ENCODE data around the gene ABCC2. TPM values are rescaled to one million over a fixed set of nuclear protein-coding genes. Genes with fewer than 3 reads are reported as not detected.

ABCC2 gene
- total and polyA plus RNA-seq, 7 donors: 0.41 to 3.9 (median 1.3) TPM; not detected in 1

DNA sequence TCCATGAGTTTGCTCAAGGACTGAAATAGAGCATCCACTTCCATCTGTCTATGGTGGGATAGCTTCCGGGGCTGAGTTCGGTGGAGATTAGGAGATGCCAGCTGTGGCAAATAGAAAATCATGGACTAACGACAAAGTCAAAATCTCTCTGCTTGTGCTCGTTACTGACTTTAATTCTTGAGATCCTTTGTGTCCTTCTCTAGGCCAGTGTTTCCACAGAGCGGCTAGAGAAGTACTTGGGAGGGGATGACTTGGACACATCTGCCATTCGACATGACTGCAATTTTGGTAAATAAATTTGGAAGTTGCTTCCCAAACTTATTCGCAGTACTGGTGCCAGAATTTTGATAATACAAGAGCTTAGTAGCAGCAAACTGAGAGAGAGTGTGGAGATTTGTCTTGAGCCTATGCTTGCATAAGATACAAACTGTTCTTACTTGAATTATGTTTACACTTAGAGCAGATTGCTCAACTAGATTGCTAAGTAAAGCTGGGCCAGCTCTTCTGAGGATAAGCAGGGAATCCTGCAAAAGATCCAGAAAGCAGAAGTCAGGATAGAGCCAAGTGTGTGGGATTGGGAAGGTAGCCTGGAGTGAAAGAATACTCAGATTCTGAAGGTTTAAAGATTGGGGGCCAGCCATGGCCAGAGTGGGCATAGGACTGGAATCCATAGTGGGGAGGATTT lies 27.6 kb downstream of the ABCC2 start:
- no peaks in the 10 kb centered on the region for H3K36me3 ChIP-seq
- H3K4me1 ChIP-seq: peaks cover 0 to 14% (median 4%) of the 10 kb centered on the region in 4 donors
- H3K27ac ChIP-seq: peak overlapping the region; percentile 56 to 74 (median 66)
- H3K4me3 ChIP-seq: no peak overlapping the region
- DNase-seq: peak; percentile 75
- 80 to 87% methylated on average over 7 of the region's 7 CpGs for WGBS, 2 donors
- intact Hi-C loops (cut with DNase I): no loop called here
- peak in 2 of 4 donors; percentile 25 to 76 for TF ChIP-seq EP300 (IDR thresholded peaks at IDR 0.05)
- TF ChIP-seq, protein P1, sequence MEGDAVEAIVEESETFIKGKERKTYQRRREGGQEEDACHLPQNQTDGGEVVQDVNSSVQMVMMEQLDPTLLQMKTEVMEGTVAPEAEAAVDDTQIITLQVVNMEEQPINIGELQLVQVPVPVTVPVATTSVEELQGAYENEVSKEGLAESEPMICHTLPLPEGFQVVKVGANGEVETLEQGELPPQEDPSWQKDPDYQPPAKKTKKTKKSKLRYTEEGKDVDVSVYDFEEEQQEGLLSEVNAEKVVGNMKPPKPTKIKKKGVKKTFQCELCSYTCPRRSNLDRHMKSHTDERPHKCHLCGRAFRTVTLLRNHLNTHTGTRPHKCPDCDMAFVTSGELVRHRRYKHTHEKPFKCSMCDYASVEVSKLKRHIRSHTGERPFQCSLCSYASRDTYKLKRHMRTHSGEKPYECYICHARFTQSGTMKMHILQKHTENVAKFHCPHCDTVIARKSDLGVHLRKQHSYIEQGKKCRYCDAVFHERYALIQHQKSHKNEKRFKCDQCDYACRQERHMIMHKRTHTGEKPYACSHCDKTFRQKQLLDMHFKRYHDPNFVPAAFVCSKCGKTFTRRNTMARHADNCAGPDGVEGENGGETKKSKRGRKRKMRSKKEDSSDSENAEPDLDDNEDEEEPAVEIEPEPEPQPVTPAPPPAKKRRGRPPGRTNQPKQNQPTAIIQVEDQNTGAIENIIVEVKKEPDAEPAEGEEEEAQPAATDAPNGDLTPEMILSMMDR (IDR thresholded peaks at IDR 0.05): no peak
- peak; percentile 73 to 87 (median 78) for TF ChIP-seq POLR2AphosphoS5 (IDR thresholded peaks at IDR 0.05)
- no peak for TF ChIP-seq POLR2A (IDR thresholded peaks at IDR 0.05)
- H3K27me3 ChIP-seq: no peaks in the 10 kb centered on the region
- no peaks in the 10 kb centered on the region for H3K9me3 ChIP-seq

DNA sequence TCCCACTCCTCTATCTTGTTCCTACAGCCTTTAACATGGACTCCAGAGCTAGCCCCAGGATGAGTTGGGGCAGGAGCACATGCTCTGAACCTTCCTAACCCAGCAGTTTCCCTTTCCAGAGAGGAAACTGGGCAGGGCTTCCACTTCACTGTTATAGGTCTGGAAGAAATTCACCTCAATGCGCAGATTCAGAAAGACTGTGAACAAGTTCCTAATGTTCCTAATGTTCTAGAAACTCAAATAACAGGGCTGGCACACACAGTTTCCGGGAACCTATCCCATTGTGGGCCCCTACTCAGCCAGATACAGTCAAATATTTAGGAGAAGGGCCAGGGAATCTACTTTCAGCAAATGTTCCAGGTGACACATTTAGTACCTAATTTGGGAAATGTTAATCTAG lies 29.7 kb downstream of the ABCC2 start:
- H3K9me3 ChIP-seq: no peaks in the 10 kb centered on the region
- TF ChIP-seq EP300 (IDR thresholded peaks at IDR 0.05) (no peak), POLR2AphosphoS5 (IDR thresholded peaks at IDR 0.05) (no peak), POLR2A (IDR thresholded peaks at IDR 0.05) (no peak)
- TF ChIP-seq, protein P1 (IDR thresholded peaks at IDR 0.05): no peak
- H3K4me3 ChIP-seq: no peak overlapping the region
- peaks cover 0 to 14% (median 4%) of the 10 kb centered on the region in 4 donors for H3K4me1 ChIP-seq
- intact Hi-C loops (cut with DNase I): no loop called here
- no peak for DNase-seq
- 89 to 94% methylated on average over 2 of the region's 2 CpGs for WGBS, 2 donors
- H3K36me3 ChIP-seq: no peaks in the 10 kb centered on the region
- H3K27ac ChIP-seq: no peak overlapping the region
- no peaks in the 10 kb centered on the region for H3K27me3 ChIP-seq

DNA sequence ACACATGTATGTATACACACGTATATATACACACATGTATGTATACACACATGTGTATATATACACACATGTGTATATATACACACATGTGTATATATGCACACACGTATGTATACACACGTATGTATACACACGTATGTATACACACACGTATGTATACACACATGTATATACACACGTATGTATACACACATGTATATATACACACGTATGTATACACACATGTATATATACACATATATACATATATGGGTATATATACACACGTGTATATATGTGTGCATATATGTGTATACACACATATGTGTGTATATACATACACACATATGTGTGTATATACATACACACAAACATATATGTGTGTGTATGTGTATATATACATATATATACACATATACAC lies 31.7 kb downstream of the ABCC2 start:
- Histone ChIP-seq H3K27me3 (no peaks in the 10 kb centered on the region), H3K4me1 (peaks cover 0 to 14% (median 4%) of the 10 kb centered on the region in 4 donors), H3K27ac (no peak overlapping the region), H3K9me3 (no peaks in the 10 kb centered on the region), H3K36me3 (no peaks in the 10 kb centered on the region), H3K4me3 (no peak overlapping the region)
- intact Hi-C loops (cut with DNase I): no loop called here
- TF ChIP-seq POLR2A (IDR thresholded peaks at IDR 0.05) (no peak), EP300 (IDR thresholded peaks at IDR 0.05) (no peak), POLR2AphosphoS5 (IDR thresholded peaks at IDR 0.05) (no peak)
- TF ChIP-seq, protein P1 (IDR thresholded peaks at IDR 0.05): no peak
- DNase-seq: no peak
- 87 to 94% methylated on average over 6 to 8 of the region's 8 CpGs for WGBS, 2 donors

DNA sequence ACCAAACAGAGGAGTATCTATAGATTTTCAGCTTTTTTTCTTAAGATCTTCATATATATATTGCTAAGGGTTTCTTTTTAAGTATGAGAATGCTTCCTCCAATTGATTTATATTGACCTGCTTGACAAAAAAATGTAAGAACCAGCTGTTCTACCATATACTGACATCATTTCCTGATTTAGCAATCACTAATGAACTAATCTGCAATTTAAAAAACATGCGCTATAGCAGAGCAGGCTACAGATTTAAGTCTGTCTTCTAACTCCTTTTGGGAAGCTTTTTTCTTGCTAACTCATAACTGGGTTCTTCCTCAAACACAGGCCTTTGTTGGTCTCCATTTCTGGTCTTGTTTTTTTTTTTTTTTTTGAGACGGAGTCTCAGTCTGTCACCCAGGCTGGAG lies 33.2 kb downstream of the ABCC2 start:
- DNase-seq: no peak
- TF ChIP-seq EP300 (IDR thresholded peaks at IDR 0.05) (no peak), POLR2A (IDR thresholded peaks at IDR 0.05) (no peak), POLR2AphosphoS5 (IDR thresholded peaks at IDR 0.05) (no peak)
- TF ChIP-seq, protein P1 (IDR thresholded peaks at IDR 0.05): no peak
- no peaks in the 10 kb centered on the region for H3K9me3 ChIP-seq
- H3K4me1 ChIP-seq: peaks cover 0 to 2% (median 0%) of the 10 kb centered on the region in 4 donors
- intact Hi-C loops (cut with DNase I): no loop called here
- no peaks in the 10 kb centered on the region for H3K27me3 ChIP-seq
- H3K36me3 ChIP-seq: no peaks in the 10 kb centered on the region
- H3K4me3 ChIP-seq: no peak overlapping the region
- H3K27ac ChIP-seq: no peak overlapping the region
- 85 to 93% methylated on average over 2 of the region's 2 CpGs for WGBS, 2 donors
